HEK293T (cell line): Measurements from ENCODE around the gene RASA2.

Experiments
- BHLHE40 ChIP-seq: fragments of 450-650 bp; IDR thresholded peaks from 2 replicates; pipeline ENCODE4 v1.6.1; 2016; ENCODE audit warnings: mild to moderate bottlenecking, moderate library complexity, borderline replicate concordance
- CTBP1 ChIP-seq: fragments of 450-650 bp; IDR thresholded peaks from 2 replicates; pipeline ENCODE4 v1.6.1; 2016; ENCODE audit warnings: borderline replicate concordance
- ELF4 ChIP-seq: fragments of 450-650 bp; IDR thresholded peaks from 2 replicates; pipeline ENCODE4 v1.6.1; 2017; ENCODE audit warnings: antibody characterized with exemption
- FOXA1 ChIP-seq: fragments of 450-650 bp; IDR thresholded peaks from 2 replicates; pipeline ENCODE4 v1.6.1; 2016; ENCODE audit warnings: mild to moderate bottlenecking
- FOXM1 ChIP-seq: fragments of 450-650 bp; IDR thresholded peaks from 2 replicates; pipeline ENCODE4 v1.6.1; 2017; ENCODE audit warnings: mild to moderate bottlenecking, borderline replicate concordance
- HDGF ChIP-seq: fragments of 450-650 bp; IDR thresholded peaks from 2 replicates; pipeline ENCODE4 v1.6.1; 2017; ENCODE audit warnings: antibody characterized with exemption, borderline replicate concordance
- L3MBTL2 ChIP-seq: fragments of 450-650 bp; conservative IDR thresholded peaks from 2 replicates; pipeline ENCODE4 v1.6.1; 2016; ENCODE audit warnings: mild to moderate bottlenecking
- NFRKB ChIP-seq: fragments of 450-650 bp; IDR thresholded peaks from 2 replicates; pipeline ENCODE4 v1.6.1; 2016; ENCODE audit warnings: mild to moderate bottlenecking, moderate library complexity
- SP1 ChIP-seq: fragments of 450-650 bp; IDR thresholded peaks from 2 replicates; pipeline ENCODE4 v1.6.1; 2017
- SUZ12 ChIP-seq: fragments of 450-650 bp; IDR thresholded peaks from 2 replicates; pipeline ENCODE4 v1.6.1; 2016; ENCODE audit warnings: mild to moderate bottlenecking
- ZNF384 ChIP-seq: fragments of 450-650 bp; IDR thresholded peaks from 2 replicates; pipeline ENCODE4 v1.6.1; 2016
- TF ChIP-seq, protein P1 (sequence below): fragments of 450-650 bp; IDR thresholded peaks from 2 replicates; pipeline ENCODE4 v1.6.1; 2016

DNA sequence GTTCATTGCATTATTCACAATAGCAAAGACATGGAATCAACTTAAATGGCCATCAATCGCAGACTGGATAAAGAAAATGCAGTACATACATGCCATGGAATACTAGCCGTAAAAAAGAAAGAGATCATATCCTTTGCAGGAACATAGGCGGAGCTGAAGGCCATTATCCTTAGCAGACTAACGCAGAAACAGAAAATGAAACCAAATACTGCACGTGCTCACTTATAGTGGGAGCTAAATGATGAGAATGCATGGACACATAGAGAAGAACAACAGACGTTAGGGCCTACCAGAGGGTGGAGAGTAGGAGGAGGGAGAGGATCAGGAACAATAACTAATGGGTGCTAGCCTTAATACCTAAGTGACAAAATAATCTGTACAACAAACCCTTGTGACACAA is 57.9 kb downstream of the RASA2 start:
- no peak for TF ChIP-seq SP1
- TF ChIP-seq HDGF = no peak
- no peak for TF ChIP-seq FOXM1
- no peak for TF ChIP-seq CTBP1
- TF ChIP-seq, protein P1, sequence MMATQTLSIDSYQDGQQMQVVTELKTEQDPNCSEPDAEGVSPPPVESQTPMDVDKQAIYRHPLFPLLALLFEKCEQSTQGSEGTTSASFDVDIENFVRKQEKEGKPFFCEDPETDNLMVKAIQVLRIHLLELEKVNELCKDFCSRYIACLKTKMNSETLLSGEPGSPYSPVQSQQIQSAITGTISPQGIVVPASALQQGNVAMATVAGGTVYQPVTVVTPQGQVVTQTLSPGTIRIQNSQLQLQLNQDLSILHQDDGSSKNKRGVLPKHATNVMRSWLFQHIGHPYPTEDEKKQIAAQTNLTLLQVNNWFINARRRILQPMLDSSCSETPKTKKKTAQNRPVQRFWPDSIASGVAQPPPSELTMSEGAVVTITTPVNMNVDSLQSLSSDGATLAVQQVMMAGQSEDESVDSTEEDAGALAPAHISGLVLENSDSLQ = no peak
- no peak for TF ChIP-seq BHLHE40
- TF ChIP-seq FOXA1 = no peak
- no peak for TF ChIP-seq NFRKB
- TF ChIP-seq SUZ12 = no peak
- no peak for TF ChIP-seq ZNF384
- no peak for TF ChIP-seq ELF4
- TF ChIP-seq L3MBTL2 = no peak
